Right lung (tissue), 5 donors: Measurements from ENCODE around the gene AASS. TPM values are rescaled to one million over a fixed set of nuclear protein-coding genes. Genes with fewer than 3 reads are reported as not detected.

Experiments
- DNase-seq, 2 donors: peaks; one replicate each; pipeline ENCODE4 v3.0.0-alpha.2; 2013
- polyA plus RNA-seq, 5 donors: library from polyadenylated mRNA; unstranded; fragments of 120-200 nt; gene quantifications; one replicate each; pipeline versions ENCODE4 v1.2.1 to v1.2.3, GENCODE V29; 2013; ENCODE audit warnings: inconsistent platforms in 1 of 5, low replicate concordance in 1 of 5; ENCODE audit not compliant: insufficient read length in 5 of 5, insufficient read depth in 1 of 5

AASS gene
- polyA plus RNA-seq, 5 donors = 33.6 to 79.9 (median 61.7) TPM

GRCh38 chr7:122046402-122046801 lies 97.6 kb downstream of the AASS start:
- no peak for DNase-seq

GRCh38 chr7:122040147-122040546 lies 103.9 kb downstream of the AASS start:
- no peak for DNase-seq

- DNase-seq = no peak
Measured at GRCh38 chr7:122038904-122039303, 105.1 kb downstream of the AASS start.

GRCh38 chr7:122038134-122038533 lies 105.9 kb downstream of the AASS start:
- DNase-seq = no peak

GRCh38 chr7:122035876-122036275 lies 108.2 kb downstream of the AASS start:
- no peak for DNase-seq

- DNase-seq = no peak
Measured at GRCh38 chr7:122033641-122034040, 110.4 kb downstream of the AASS start.

- no peak for DNase-seq
Measured at GRCh38 chr7:122027058-122027457, 117.0 kb downstream of the AASS start.

Other genes starting within 250 kb of the AASS start
- not detected for gene FEZF1, start 160.5 kb upstream of the AASS start, polyA plus RNA-seq